ENCODE data around the gene BPHL.

The BPHL gene

DNA sequence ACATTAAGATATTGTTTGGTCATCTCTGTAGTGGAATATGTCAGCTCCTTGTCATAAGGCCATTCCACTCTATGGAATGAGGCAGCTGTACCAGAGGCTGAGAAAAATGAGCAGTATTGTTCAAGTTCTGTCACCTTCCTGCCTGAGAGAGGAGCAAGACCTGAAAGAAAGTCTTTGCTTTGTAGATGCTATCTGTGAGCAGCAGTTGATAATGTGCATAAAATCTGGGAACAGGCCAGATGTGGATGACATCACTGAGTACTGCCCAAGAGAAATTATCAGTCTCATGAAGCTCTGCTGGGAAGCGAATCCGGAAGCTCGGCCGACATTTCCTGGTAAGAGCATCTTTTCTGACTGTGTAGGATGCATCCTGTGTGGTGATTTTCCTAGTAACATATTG lies 33.4 kb upstream of the BPHL start:
- Histone ChIP-seq H3F3A (ENCODE audit: insufficient read depth) (0 out of 2 replicates have a peak, but pooled peaks cover under 1% of the 10 kb centered on the region), H4K20me1 (ENCODE audit: low read depth, low read length) (no peaks in the 10 kb centered on the region), H3K9me3 (ENCODE audit: insufficient read depth, low read length) (no peaks in the 10 kb centered on the region), H3K9me2 (replicated peaks; ENCODE audit: insufficient read depth, low read length) (no peaks in the 10 kb centered on the region), H3K79me2 (ENCODE audit: insufficient read depth, low read length) (no peaks in the 10 kb centered on the region), H3K36me3 (ENCODE audit: low read length) (peaks cover 11% of the 10 kb centered on the region), H2AFZ (ENCODE audit: low read depth, low read length, severe bottlenecking) (no peak overlapping the region), H3K9ac (ENCODE audit: low read length) (no peak overlapping the region), H3K27ac (ENCODE audit: low read depth, low read length) (no peak overlapping the region), H3K4me3 (ENCODE audit: insufficient read depth, low read length, poor library complexity, severe bottlenecking) (no peak overlapping the region), H3K27me3 (ENCODE audit: low read length) (no peaks in the 10 kb centered on the region), H3K4me2 (ENCODE audit: low read depth, low read length, poor library complexity, severe bottlenecking) (no peak overlapping the region)
- TF ChIP-seq, protein P1, sequence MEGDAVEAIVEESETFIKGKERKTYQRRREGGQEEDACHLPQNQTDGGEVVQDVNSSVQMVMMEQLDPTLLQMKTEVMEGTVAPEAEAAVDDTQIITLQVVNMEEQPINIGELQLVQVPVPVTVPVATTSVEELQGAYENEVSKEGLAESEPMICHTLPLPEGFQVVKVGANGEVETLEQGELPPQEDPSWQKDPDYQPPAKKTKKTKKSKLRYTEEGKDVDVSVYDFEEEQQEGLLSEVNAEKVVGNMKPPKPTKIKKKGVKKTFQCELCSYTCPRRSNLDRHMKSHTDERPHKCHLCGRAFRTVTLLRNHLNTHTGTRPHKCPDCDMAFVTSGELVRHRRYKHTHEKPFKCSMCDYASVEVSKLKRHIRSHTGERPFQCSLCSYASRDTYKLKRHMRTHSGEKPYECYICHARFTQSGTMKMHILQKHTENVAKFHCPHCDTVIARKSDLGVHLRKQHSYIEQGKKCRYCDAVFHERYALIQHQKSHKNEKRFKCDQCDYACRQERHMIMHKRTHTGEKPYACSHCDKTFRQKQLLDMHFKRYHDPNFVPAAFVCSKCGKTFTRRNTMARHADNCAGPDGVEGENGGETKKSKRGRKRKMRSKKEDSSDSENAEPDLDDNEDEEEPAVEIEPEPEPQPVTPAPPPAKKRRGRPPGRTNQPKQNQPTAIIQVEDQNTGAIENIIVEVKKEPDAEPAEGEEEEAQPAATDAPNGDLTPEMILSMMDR (IDR thresholded peaks at IDR 0.05; ENCODE audit: insufficient read depth, low read length, poor library complexity, severe bottlenecking), result no peak
- no peak for TF ChIP-seq EZH2phosphoT487 (conservative IDR thresholded peaks at IDR 0.05; ENCODE audit: low read length)

DNA sequence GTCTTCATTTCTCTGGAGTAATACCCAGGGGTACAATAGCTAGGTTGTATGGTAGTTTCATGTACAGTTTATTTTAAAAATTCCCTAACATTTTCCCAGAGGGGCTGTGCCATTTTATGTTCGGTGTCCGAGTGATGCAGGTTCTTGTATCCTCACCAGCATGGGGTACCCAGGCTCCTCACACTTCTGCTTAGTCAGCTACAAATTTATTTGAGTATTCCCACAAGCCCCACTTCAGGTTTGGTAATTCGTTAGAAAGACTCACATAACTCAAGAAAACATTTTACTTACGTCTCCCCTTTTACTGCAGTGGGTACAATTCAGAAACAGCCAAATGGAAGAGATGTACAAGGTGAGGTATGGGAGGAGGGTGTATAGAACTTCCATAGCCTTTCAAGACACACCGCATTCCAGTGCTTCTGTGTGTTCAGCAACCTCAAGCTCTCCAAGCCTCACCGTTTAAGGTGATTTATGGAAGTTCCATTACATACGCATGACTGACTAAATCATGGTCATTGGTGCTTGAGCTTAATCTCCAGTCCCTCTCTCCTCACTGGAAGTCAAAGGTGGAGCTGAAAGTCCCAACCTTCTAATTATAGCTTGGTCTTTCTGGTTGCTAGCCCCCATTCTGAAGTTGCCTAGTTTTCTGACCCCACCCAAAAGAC lies 32.1 kb upstream of the BPHL start:
- Histone ChIP-seq H2AFZ (ENCODE audit: low read depth, low read length, severe bottlenecking) (no peak overlapping the region), H4K20me1 (ENCODE audit: low read depth, low read length) (no peaks in the 10 kb centered on the region), H3K79me2 (ENCODE audit: insufficient read depth, low read length) (no peaks in the 10 kb centered on the region), H3K9me3 (ENCODE audit: insufficient read depth, low read length) (no peaks in the 10 kb centered on the region), H3K4me2 (ENCODE audit: low read depth, low read length, poor library complexity, severe bottlenecking) (no peak overlapping the region), H3K4me3 (ENCODE audit: insufficient read depth, low read length, poor library complexity, severe bottlenecking) (no peak overlapping the region), H3K27me3 (ENCODE audit: low read length) (no peaks in the 10 kb centered on the region), H3K36me3 (ENCODE audit: low read length) (peaks cover 17% of the 10 kb centered on the region), H3K27ac (ENCODE audit: low read depth, low read length) (no peak overlapping the region), H3K9ac (ENCODE audit: low read length) (no peak overlapping the region), H3F3A (ENCODE audit: insufficient read depth) (0 out of 2 replicates have a peak, but pooled peaks cover 5% of the 10 kb centered on the region), H3K9me2 (replicated peaks; ENCODE audit: insufficient read depth, low read length) (no peaks in the 10 kb centered on the region)
- no peak for TF ChIP-seq EZH2phosphoT487 (conservative IDR thresholded peaks at IDR 0.05; ENCODE audit: low read length)
- TF ChIP-seq, protein P1 (IDR thresholded peaks at IDR 0.05; ENCODE audit: insufficient read depth, low read length, poor library complexity, severe bottlenecking), result no peak

DNA sequence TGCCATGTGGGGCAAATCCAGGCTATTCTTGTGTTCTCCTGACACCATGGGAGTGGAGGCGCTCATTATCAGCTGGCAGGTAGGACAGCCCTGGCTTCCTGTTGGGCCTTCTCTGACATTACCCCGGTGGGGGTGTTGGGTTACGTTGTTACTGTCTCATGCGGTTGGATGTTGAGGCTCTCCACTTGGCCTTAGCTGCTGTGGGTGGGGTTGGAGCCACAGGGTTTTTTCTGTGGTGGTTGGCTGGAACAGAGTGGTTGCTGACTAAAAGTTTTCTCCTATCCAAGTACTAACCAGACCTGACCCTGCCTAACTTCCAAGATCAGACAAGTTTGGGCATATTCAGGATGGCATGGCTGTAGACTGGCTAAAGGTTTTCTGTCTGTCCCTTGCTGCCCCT lies 30.1 kb upstream of the BPHL start:
- peaks cover 17% of the 10 kb centered on the region for H3K36me3 ChIP-seq (ENCODE audit: low read length)
- no peak overlapping the region for H3K4me2 ChIP-seq (ENCODE audit: low read depth, low read length, poor library complexity, severe bottlenecking)
- no peaks in the 10 kb centered on the region for H3K9me3 ChIP-seq (ENCODE audit: insufficient read depth, low read length)
- H2AFZ ChIP-seq (ENCODE audit: low read depth, low read length, severe bottlenecking), result no peak overlapping the region
- no peak overlapping the region for H3K4me3 ChIP-seq (ENCODE audit: insufficient read depth, low read length, poor library complexity, severe bottlenecking)
- no peaks in the 10 kb centered on the region for H3K27me3 ChIP-seq (ENCODE audit: low read length)
- no peak for TF ChIP-seq EZH2phosphoT487 (conservative IDR thresholded peaks at IDR 0.05; ENCODE audit: low read length)
- TF ChIP-seq, protein P1 (IDR thresholded peaks at IDR 0.05; ENCODE audit: insufficient read depth, low read length, poor library complexity, severe bottlenecking), result no peak
- H3K9me2 ChIP-seq (replicated peaks; ENCODE audit: insufficient read depth, low read length), result no peaks in the 10 kb centered on the region
- H4K20me1 ChIP-seq (ENCODE audit: low read depth, low read length), result no peaks in the 10 kb centered on the region
- no peaks in the 10 kb centered on the region for H3K79me2 ChIP-seq (ENCODE audit: insufficient read depth, low read length)
- H3K27ac ChIP-seq (ENCODE audit: low read depth, low read length), result no peak overlapping the region
- H3K9ac ChIP-seq (ENCODE audit: low read length), result no peak overlapping the region
- H3F3A ChIP-seq (ENCODE audit: insufficient read depth), result 0 out of 2 replicates have a peak, but pooled peaks cover 5% of the 10 kb centered on the region
